GM21619 (cell line): Measurements from ENCODE around the gene MYO1B.

Experiments used
- ATAC-seq: cut with Tn5 transposase; IDR thresholded peaks from one replicate; pipeline ENCODE4 v1.9.1; 2021; ENCODE audit not compliant: unreplicated experiment

The MYO1B gene

DNA sequence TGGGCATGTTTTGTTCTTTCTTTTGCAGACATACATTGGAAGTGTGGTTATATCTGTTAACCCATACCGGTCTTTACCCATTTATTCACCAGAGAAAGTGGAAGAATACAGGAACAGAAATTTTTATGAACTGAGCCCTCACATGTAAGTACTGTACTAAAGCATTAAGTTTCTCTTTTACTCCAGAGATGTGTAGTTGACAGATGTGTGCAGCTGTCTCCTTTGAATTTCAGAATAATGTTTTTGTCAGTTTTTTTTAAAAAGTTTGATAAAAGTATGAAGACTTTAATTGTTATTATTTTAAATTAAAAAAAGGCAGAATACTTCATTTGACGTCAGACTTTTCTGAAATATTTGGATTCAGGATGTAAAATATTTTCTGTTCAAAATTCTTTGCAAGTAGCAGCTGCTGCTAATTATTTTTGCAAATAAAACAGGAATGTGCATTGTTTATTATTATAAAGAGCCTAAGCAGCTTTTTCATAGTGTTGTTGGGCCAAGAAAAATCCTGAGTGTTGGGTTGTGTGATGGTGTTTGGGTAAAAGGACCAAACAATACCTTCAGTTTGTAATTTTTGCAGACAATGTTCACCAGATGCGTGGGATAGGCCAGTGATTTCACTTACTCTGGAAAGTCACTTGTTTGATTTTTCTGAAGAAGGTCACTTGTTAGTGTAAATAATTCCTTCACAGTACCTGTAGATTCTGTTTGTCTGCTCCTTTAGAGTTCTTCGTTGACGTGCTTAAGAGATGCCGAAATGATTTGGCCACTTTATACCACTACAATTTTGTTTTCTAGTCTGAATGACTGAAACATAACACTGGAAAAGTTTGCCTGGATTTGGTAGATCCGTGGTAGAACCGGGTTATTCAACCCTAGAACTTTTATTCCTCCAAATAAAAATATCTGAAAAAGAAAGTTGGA is 51.1 kb downstream of the MYO1B start:
- no peak for ATAC-seq

DNA sequence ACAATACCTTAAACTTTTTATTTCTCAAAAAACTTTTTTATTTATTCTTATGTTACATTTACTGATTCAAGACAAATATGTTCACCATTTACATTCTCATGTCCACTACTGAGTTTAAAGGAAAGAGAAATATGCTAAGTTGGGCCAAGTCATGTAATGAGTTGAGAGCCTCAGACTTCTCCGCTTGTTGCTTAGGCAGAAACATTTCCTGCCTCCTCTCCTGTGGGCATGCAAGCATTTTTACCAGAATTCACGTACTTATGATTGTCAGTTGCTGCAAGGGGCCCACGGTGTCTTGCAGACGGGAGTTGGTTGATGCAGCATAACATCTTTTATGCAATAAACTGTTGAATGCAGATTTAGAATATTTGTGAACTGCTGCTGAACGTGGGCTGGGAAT is 51.8 kb downstream of the MYO1B start:
- no peak for ATAC-seq

DNA sequence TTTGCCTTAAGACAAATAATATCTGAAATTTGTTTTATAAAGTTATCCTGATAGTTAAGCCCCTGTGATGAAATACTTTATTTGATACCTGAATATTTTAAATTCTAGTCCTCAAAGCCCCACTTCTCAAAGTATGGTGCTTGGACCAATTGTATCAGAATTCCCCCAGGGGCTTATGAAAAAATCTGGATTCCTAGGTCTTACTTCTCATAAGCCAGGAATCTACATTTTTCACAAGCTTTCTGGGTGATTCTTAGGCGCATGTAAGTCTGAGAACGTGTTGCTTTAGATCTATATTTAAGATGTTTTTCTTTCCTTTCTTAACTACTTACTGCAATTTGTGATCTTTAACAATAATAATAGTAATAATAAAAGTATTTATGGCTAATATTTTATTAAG is 53.1 kb downstream of the MYO1B start:
- ATAC-seq: no peak

DNA sequence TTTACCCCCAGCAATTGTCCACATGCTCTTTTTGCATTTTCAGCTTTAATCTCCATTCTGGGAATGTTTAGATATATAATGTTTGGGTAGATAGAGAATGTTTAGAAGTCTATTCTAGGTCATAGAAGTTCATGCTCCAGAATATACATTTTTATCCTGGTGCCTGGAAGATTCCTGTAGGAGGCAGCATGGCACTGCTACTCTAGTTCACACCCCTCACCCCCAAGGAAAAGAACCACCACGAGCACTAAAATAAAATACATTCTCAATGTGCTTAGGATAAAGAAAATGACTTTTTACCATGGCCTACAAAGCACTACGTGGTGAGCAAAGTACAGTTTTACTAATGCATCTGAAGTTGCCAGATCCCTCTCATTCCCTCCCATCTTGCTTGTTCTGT is 53.8 kb downstream of the MYO1B start:
- no peak for ATAC-seq

DNA sequence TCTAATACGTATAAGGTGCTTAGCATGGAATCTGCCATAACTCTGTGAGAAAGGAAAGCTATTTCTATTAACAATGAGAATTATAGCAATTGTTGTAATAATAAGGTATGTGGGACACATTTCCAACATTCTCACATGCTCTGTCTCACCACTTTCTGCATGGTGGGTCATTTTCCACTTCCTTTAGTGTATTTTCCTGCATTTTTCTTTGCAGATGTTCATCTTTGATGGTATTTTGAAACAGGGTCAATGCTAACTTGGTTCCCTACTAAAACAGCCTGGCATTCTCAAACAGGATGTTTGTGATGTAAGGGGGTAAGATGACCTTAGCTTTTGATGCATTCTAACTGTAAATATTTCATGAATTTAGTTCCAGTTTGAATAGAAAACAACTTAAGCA is 54.7 kb downstream of the MYO1B start:
- no peak for ATAC-seq

DNA sequence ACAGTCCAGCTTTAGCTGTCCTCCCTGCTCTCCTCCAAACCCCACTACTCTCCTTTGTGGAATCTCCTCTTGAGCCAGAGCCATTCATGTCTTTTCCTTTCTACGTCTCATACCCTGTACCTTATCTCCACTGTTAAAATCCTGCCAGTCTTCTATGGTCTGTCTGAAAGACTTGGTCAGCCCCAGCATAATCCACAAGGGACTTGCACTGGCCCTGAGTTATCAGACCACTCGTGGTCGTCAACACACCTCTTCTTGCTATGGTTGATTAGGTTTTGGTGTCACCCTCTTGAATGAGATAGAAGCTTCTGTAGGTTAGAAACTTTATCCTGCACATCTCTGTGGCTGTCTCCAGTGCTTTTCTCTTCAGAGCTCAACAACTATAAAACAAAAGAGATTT is 56.8 kb downstream of the MYO1B start:
- no peak for ATAC-seq

DNA sequence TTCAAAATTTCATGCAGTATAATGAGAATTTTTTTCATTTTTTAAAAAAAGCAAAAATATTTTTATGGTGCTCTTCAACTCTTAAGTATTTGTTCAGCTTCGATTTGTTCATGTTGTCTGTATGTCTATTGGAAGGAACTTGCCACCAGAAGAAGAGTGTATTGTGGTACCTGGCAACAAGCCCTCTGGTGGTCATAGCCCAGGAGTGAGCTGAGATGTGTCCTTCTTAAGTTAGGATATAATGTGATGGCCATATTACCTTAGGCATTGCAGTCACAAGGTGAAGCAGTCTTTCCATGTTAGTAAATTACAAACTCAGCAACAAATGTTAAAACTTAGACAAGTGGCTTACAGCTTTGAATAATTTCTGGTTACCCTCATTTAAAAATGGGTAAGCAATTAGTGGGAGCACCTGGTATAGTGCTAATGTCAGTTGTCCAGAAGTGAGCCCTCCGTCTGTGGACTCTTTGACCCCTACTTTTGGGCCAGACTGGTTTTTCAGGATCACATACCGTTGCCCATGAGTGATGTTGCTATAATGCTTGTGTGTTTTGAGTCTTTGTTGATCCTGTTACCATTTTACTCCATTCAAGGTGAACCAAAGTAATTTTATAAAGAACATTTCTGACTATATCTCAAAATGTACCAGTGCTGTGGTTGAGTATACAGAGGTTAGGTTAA is 57.4 kb downstream of the MYO1B start:
- no peak for ATAC-seq

DNA sequence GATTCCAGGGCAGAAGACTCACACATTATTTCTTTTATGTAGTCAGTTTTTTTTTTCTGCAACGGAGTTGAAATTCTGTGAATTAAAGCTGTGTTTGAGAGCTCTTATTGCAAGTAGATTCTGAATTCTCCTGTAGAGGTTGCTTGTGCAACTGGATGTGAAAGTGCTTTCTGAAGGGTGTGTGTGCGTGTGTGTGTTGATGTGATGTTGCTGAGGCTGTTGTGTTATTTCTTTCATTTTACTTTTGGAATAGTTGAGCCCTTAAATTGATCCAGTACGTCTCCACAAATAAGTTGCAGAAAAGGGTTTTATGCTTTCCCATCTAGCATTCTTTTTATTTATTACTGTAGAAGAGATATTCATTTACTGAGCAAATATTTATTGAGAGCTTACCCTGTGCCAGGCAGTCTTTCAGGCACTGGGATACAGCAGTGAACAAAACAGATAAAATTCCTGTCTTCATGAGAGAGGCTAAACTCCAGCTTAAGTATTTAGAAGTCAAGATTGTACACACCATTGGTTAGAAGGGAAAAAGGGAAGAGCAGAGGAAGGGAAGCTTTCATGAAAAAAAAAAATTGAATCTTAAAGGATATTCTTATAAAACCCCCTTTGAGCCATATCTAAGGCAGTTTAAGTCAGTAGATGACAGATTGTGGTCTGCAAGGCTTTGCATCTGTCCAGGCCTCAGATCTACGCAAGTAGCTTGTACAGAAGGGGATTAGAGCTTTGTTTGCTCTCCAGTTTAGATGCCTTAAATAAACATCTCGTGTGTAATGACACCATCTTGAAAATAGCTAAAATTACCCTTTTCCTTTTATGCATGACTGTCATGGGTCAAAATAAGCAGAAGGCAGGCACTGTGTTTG is 58.2 kb downstream of the MYO1B start:
- ATAC-seq: no peak

DNA sequence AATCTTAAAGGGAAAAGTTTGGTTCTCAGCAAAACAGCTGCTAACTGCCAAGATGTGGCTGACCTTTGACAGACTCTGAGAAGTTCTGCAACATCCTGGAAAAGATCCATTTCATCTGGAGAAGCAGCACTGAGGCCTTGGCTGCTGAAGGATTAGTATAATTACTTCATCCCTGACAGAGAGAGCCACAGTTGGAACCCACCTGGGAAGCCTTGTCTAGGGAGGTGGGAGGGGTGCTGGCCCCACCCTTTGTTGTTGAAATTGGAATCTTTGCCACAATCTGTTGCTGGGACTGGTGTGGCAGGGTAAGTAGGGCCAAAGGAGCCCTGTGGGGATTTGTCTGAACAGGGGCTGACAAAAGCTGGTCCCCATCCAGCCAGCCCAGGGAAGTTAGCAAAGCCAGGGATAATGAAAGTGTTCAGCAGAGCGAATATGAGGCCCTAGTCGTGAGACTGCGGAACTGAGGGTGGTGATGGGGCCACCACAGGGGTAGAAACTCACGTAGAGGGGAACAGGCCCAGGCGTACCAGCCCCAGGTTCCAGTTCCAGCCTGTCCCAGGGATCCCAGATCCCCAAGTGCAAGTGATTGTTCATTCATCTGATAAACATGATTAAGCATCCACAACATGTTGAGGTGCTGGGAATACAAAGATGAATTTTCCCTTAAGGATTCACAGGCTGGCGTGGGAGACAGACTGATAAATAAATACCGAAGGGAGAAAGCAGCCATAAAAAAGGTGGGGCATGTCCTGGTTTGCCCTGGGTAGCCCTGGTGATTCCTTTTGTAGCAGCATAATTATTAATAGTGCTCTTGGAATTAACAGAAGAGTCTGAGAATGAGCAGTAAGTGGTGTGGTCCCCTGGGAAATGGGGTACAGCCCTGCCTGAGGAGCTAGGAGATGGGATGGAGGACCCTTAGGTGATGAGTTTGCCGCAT is 60.0 kb downstream of the MYO1B start:
- no peak for ATAC-seq

DNA sequence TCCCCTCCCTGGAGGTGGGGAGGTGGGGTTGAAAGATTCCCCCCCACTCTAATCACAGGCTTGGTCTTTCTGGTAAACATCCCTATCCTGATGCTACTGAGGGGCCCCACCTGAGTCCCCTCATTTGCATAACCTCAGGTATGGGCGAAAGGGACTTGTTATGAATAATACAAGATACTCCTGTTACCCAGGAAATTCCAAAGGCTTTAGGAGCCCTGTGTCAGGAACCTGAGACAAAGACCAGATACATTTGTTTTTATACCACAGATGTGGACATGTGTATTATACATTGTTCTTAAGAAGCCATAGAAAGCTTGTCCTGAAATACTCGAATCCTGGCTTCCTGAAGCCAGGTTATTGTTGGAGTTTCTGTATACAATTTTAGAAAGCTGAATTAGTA is 62.8 kb downstream of the MYO1B start:
- no peak for ATAC-seq

DNA sequence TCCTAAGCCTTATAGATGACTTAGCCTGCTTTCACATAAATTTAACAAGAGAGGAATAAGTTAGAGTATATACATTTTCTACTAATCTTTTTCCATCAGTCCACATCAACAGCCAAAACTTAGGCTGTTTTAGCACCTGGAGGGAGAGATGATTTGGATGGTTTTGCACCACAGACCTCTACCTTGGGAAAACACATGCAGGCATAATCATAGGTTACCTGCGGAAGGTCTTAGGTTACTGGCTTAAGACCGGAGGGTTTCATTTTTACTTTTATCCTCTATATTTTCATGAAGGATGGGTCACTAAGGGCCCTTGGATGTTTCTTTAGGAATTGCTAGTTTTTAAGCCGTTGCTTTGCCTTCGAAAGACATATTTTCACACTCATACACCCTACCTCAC is 66.0 kb downstream of the MYO1B start:
- ATAC-seq: no peak

DNA sequence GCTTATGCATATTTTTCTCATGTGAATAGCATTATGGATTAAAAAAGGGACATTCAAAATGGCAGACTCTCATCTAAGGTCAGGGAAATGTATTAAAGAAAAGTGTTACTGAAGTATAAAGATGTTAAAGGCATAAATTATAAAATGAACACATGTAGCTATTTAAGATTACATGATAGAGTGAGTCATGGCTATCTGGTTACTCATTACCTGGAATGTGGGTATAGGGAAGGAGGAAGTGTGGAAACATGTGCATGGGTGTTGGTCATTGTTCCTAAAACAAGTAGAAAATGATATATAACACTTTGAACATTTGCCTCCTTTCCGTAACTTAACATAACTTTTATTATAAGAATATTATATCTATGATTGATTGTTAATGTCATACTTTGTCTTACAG is 66.4 kb downstream of the MYO1B start:
- ATAC-seq: no peak

DNA sequence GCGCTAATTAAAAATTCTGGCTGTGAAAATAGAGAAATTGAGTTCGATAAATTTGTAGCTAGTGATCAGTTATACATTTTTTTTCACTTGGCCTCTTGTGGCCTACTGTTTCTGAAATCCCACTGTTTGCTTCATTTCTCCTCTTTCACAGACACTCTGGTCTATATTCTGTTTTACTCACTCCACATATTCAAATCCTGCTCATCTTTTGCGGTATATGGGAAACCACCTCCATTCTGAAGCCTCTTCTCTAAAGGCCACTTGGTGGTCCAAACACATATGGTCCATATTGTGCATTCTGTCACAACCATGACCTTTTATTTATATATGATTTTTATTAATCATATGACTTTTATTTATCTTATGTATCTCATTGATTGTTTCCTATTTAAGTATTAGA is 67.0 kb downstream of the MYO1B start:
- no peak for ATAC-seq

DNA sequence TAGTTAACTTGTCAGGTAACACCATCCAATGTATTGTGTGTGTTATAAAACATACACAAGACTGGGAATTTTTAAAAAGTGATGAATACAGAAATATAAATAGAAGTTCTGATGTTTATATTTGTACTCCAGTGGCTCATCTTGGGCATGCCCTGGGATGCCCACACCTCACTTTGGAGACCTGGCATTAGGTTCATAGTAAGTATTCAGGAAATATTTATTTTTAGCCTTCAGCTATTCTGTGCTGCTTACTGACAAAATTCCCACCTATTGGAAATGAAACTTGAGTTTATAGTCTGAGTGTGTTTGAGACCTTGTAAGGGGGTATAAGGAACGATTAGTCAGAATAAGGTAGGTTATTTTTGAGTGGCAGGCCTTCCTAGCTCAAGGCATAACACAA is 67.5 kb downstream of the MYO1B start:
- no peak for ATAC-seq

DNA sequence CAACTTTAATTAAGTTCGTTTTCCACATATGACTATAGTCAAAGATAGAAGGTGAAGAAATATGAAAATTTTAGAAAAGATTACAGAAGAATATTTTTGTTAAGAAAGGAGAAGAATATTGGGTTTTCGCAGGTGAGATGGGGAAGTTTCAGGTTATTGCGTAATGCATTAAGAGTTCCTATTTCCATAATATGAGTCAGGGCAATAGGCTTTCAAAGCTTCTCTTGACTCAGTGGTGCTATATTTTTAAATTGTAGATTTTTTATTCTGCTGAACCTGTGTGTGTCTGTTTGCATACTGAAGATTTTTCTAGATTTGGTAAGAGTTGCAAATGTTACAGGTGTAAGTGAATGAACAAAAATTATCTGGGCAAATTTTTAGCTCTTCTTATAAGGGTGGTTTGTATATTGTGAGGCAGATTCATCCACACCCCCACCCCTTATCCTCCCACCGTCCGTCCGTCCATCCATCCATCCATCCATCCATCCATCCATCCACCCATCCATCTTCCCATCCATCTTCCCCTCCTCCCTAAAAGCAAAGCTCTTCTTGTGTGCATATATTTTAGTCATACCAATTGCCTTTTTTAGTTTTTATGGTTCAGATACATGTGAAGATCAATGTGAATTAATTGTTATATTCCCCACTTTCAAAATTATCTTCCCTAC is 69.6 kb downstream of the MYO1B start:
- no peak for ATAC-seq

DNA sequence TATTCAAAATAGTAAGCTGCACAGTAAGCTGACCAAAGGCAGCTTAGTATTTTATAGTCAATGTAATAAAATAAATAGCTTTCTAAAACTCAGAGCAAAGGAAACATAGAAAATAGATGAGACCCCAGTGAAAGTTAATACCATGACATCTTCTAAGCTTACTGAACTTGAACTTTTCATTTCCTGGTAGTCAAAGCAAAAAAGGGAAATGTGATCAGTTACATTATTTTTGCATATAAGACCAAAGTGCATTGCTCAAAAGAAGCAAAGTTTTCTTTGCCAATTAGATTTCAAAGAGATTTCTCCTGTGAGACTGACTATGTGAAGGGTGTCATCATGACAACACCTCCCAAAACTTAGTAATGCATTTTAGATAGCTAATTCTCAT is 70.2 kb downstream of the MYO1B start:
- ATAC-seq: no peak

DNA sequence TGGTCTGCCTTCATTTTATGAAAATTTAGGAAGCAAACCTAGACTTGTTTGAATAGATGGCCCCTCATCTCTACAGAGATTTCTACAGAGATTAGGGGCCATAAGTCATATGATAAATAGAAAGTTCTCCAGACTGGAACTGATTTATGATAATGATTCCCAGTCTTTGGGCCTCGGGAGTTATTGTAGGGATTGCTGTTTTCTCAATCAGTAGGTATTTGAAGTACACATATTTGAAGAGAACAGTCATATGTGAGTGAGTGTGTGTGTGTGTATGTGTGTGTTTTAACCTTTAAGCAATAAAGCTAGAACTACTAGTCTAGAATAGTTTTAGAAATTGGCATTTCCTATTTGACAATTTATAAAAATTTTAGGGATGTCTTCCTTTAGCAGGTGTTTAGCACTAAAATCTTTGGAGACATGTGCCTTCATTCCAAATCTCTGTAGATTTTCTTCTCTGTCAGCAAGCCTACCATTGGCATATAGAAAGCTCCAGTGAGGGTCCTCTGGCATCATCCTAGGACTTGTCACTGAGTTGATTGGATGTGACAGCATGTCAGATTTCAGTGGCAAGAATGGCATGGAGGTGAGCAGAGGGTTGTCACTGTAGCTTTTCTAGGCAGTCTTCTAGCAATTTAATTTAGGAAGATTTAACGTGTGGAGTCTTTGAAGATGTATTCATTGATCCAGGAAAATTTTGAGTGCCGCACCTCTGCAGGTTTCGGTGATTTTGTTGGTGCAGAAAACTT is 71.2 kb downstream of the MYO1B start:
- ATAC-seq: no peak

DNA sequence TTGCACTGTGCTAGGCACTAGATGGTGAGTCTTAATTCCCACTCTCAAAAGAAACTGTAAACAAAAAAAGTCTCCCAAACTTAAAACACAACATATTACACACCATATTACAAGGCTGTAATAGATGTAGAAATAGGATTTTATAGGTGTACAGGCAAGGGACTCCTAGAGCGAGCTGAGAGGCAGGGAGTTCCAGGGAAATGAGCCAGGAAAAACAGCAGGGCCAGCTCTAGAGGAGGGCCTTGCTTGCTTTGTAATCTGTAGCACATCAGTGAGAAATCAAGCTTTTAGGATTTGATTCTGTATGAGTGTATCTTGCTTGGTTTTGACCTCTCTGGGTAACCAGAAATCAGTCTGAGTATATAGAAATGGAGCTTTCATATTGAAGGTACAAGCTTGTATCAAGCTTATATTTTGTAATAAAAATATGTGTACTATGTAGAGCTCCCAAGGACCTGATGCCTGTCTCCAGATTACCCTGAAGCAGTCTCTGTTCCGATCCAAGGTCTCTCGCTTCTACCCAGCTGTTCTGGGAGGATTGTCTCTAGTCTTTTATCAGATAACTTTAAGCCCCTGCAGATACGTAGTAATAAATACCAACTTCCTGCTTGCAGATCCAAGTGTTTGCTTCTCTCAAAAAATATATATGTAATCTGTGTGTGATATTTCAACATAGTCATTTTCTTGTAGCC is 73.0 kb downstream of the MYO1B start:
- no peak for ATAC-seq

DNA sequence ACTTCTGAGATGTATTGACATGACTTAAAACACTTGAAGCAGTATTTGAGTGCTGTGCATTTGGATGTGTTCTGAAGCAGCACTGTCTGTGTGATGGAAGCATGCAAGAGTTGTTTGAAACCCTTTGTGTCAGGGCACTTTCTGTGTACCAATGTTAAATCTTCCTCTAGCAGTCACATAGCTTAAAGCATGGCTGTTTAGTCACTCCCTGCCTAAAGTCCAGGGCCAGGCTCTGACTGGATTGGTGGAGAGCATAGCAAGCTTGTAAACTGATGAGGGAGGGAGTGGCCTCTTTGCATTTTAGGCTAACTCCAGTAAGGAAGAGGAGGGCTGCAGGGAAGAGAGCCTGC is 73.5 kb downstream of the MYO1B start:
- no peak for ATAC-seq
